Panc1 (cell line): Measurements from ENCODE around the gene DTX3L. TPM values are rescaled to one million over a fixed set of nuclear protein-coding genes. Genes with fewer than 3 reads are reported as not detected.

ENCODE experiments used
- ATAC-seq: fragments of 200-7000 bp; cut with Tn5 transposase; 2 replicates; pipeline ENCODE4 v1.9.1; 2020; ENCODE audit warnings: mild to moderate bottlenecking, moderate library complexity
- BruUV-seq: library from RNA; stranded (reverse); fragments of 400-500 nt; replicated peaks from 2 replicates; lab custom pipeline; 2021; lab: Mats Ljungman, UMichigan
- CTCF ChIA-PET: fragments of 300-600 bp; sonication (Branson Sonifier 250); formaldehyde crosslinking; loops from one replicate; lab custom pipeline; 2022; ENCODE audit warnings: antibody characterized with exemption; lab: Charles Lee
- POLR2A ChIA-PET: fragments of 300-600 bp; sonication (Branson Sonifier 250); formaldehyde crosslinking; loops from one replicate; lab custom pipeline; 2022; ENCODE audit warnings: antibody characterized with exemption; lab: Charles Lee
- DNase-seq: peaks from one replicate; pipeline ENCODE4 v3.0.0-alpha.2; 2010; ENCODE audit warnings: low read depth, low spot score
- H3K27ac ChIP-seq: 2 replicates; pipeline ENCODE4 v1.5.1; 2011; ENCODE audit warnings: mild to moderate bottlenecking, low read length, inconsistent platforms
- H3K27me3 ChIP-seq: fragments of 200-500 bp; sonication (Bioruptor generic); 2 replicates; pipeline ENCODE4 v1.6.0; 2014; ENCODE audit warnings: low read length, inconsistent platforms; ENCODE audit not compliant: control insufficient read depth, insufficient read depth
- H3K36me3 ChIP-seq: fragments of 200-500 bp; sonication (Bioruptor generic); 2 replicates; pipeline ENCODE4 v1.5.1; 2014; ENCODE audit warnings: inconsistent platforms, mild to moderate bottlenecking, low read length, moderate library complexity; ENCODE audit not compliant: control insufficient read depth, insufficient read depth
- H3K4me1 ChIP-seq: 2 replicates; pipeline ENCODE4 v1.5.1; 2011; ENCODE audit warnings: inconsistent platforms, mild to moderate bottlenecking, low read length, moderate library complexity; ENCODE audit not compliant: control insufficient read depth, insufficient read depth
- H3K4me3 ChIP-seq, 2 experiments: 2 replicates each; pipeline ENCODE4 v1.5.1; 2011 to 2012; ENCODE audit warnings: low read depth in 2 of 2, low read length in 2 of 2, mild to moderate bottlenecking in 2 of 2, inconsistent platforms in 1 of 2, moderate library complexity in 1 of 2
- H3K9me3 ChIP-seq: fragments of 200-500 bp; sonication (Bioruptor generic); 2 replicates; pipeline ENCODE4 v1.5.1; 2014; ENCODE audit warnings: low read depth, mild to moderate bottlenecking, inconsistent platforms, low read length, moderate library complexity; ENCODE audit not compliant: control insufficient read depth, insufficient read depth
- CTCF ChIP-seq: fragments of 450-650 bp; IDR thresholded peaks from 2 replicates; pipeline ENCODE4 v1.5.1; 2017; ENCODE audit warnings: mild to moderate bottlenecking
- POLR2AphosphoS5 ChIP-seq: IDR thresholded peaks from 2 replicates; pipeline ENCODE4 v1.6.1; 2012; ENCODE audit warnings: mild to moderate bottlenecking, low read depth, low read length, moderate library complexity
- REST ChIP-seq, 2 experiments: IDR thresholded peaks; 2 replicates each; pipeline ENCODE4 v1.6.1; 2011 to 2012; ENCODE audit warnings: low read depth in 2 of 2, control low read depth in 1 of 2, low read length in 1 of 2, mild to moderate bottlenecking in 1 of 2, moderate library complexity in 1 of 2; ENCODE audit not compliant: insufficient read depth in 1 of 2
- SIN3A ChIP-seq: IDR thresholded peaks from 2 replicates; pipeline ENCODE4 v1.6.1; 2012; ENCODE audit warnings: low read depth, mild to moderate bottlenecking, low read length, moderate library complexity, borderline replicate concordance; ENCODE audit not compliant: insufficient read depth
- TCF7L2 ChIP-seq: IDR thresholded peaks from 2 replicates; pipeline ENCODE4 v1.6.1; 2011; ENCODE audit warnings: mild to moderate bottlenecking, low read depth, low read length, inconsistent platforms
- in situ Hi-C: cut with HindIII; loops from 2 replicates; pipeline ENCODE4 v1.10.0; 2016; ENCODE audit warnings: low sequenced_read_pairs, low pct_unique_long_range_greater_than_20kb
- intact Hi-C: fragments of 100-400 bp; cut with micrococcal nuclease; formaldehyde crosslinking; loops from one replicate; pipeline ENCODE4 v1.10.0; 2022; ENCODE audit not compliant: unreplicated experiment
- total RNA-seq: library from RNA; stranded (reverse); gene quantifications from one replicate; pipeline ENCODE4 v1.2.1, GENCODE V29; 2021; ENCODE audit not compliant: unreplicated experiment

DTX3L gene
- total RNA-seq, 1 experiment from 2014 or later = 32.3 TPM

GRCh38 chr3:122586773-122587485 is 22.8 kb downstream of the DTX3L start:
- ChIA-PET CTCF (no interaction called here), POLR2A (no interaction called here)
- Histone ChIP-seq H3K27ac (no peak overlapping the region), H3K9me3 (peaks cover 16% of the 10 kb centered on the region; the same call in 1 of the 2 replicates), H3K36me3 (no peaks in the 10 kb centered on the region), H3K27me3 (no peaks in the 10 kb centered on the region), H3K4me3 (no peak overlapping the region), H3K4me1 (no peaks in the 10 kb centered on the region)
- intact Hi-C loops = no loop called here
- no peak for TF ChIP-seq CTCF
- ATAC-seq (no peak), DNase-seq (no peak)
- in situ Hi-C loops = no loop called here
- no TSS peak for BruUV-seq

GRCh38 chr3:122587572-122587971 is 23.4 kb downstream of the DTX3L start:
- Histone ChIP-seq H3K27ac (no peak overlapping the region), H3K4me3 (no peak overlapping the region), H3K4me1 (no peaks in the 10 kb centered on the region), H3K27me3 (no peaks in the 10 kb centered on the region), H3K36me3 (no peaks in the 10 kb centered on the region), H3K9me3 (peaks cover 10% of the 10 kb centered on the region; the same call in 1 of the 2 replicates)
- ATAC-seq = no peak
- in situ Hi-C loops (no loop called here), intact Hi-C loops (no loop called here)
- DNase-seq = no peak
- ChIA-PET CTCF (no interaction called here), POLR2A (interaction anchor here (0.6 to 0.7 kb wide), 2 partner anchors 129 to 493 kb away, joined by 3 to 5 read pairs; no protein-coding TSS in a partner anchor)
- TF ChIP-seq REST (IDR thresholded peaks at IDR 0.05; ENCODE audit: insufficient read depth in 1 of 2, low read depth in 2 of 2, low read length in 1 of 2) (no peak), TCF7L2 (no peak), CTCF (no peak), POLR2AphosphoS5 (no peak), SIN3A (no peak)
- no TSS peak for BruUV-seq
